CD4-positive, alpha-beta T cell (primary cell): ENCODE measurements around the gene MRPL53. TPM values are rescaled to one million over a fixed set of nuclear protein-coding genes. Genes with fewer than 3 reads are reported as not detected.

Experiments used
- ATAC-seq: fragments of 200-7000 bp; cut with Tn5 transposase; one replicate; pipeline ENCODE4 v1.10.0; 2022; ENCODE audit warnings: mild to moderate bottlenecking; ENCODE audit not compliant: poor library complexity
- CTCF ChIA-PET: fragments of 350-600 bp; sonication (Branson Sonifier 250); formaldehyde crosslinking; loops from one replicate; lab custom pipeline; 2021; ENCODE audit warnings: antibody characterized with exemption, inconsistent platforms; lab: Charles Lee
- POLR2A ChIA-PET: fragments of 350-600 bp; sonication (Branson Sonifier 250); formaldehyde crosslinking; loops from one replicate; lab custom pipeline; 2021; ENCODE audit warnings: antibody characterized with exemption, inconsistent platforms; lab: Charles Lee
- DNase-seq, 14 experiments: peaks; one replicate each; pipeline ENCODE4 v3.0.0-alpha.2; 2013 to 2020; ENCODE audit warnings: mixed read lengths in 2 of 14
- H3K27ac ChIP-seq, 2 donors: one replicate each; pipeline versions ENCODE4 v1.5.1 to v1.7.0; 2013; ENCODE audit warnings: low read length in 2 of 2, low read depth in 1 of 2, mild to moderate bottlenecking in 1 of 2
- H3K27me3 ChIP-seq, 2 experiments: 1 replicate in 1 of 2; 2 replicates in 1 of 2; pipeline versions ENCODE4 v1.6.1 to v1.7.0; 2013; ENCODE audit warnings: low read length in 2 of 2, control low read depth in 1 of 2, mild to moderate bottlenecking in 1 of 2, moderate library complexity in 1 of 2; ENCODE audit not compliant: insufficient read depth in 2 of 2, control insufficient read depth in 1 of 2
- H3K36me3 ChIP-seq: one replicate; pipeline ENCODE4 v1.6.1; 2013; ENCODE audit warnings: low read length, control low read depth; ENCODE audit not compliant: insufficient read depth
- H3K4me1 ChIP-seq: one replicate; pipeline ENCODE4 v1.6.1; 2013; ENCODE audit warnings: low read length, control low read depth; ENCODE audit not compliant: insufficient read depth
- H3K4me3 ChIP-seq: one replicate; pipeline ENCODE4 v1.5.1; 2013; ENCODE audit warnings: mild to moderate bottlenecking, low read length, moderate library complexity
- H3K9me3 ChIP-seq, 2 experiments: 1 replicate in 1 of 2; 2 replicates in 1 of 2; pipeline versions ENCODE4 v1.6.1 to v1.7.0; 2013; ENCODE audit warnings: low read length in 2 of 2, mild to moderate bottlenecking in 2 of 2, control low read depth in 1 of 2, moderate library complexity in 1 of 2; ENCODE audit not compliant: control insufficient read depth in 1 of 2, insufficient read depth in 1 of 2
- H3K27ac Mint-ChIP-seq: one replicate; pipeline ENCODE4 v1.8.0; 2020; ENCODE audit warnings: mixed read lengths
- H3K27me3 Mint-ChIP-seq: one replicate; pipeline ENCODE4 v1.8.0; 2021; ENCODE audit warnings: mixed read lengths
- H3K36me3 Mint-ChIP-seq: one replicate; pipeline ENCODE4 v1.8.0; 2021; ENCODE audit warnings: low read depth, mixed read lengths
- H3K4me1 Mint-ChIP-seq: one replicate; pipeline ENCODE4 v1.8.0; 2021; ENCODE audit warnings: low read depth, mixed read lengths
- H3K4me3 Mint-ChIP-seq: one replicate; pipeline ENCODE4 v1.8.0; 2020; ENCODE audit warnings: mild to moderate bottlenecking, mixed read lengths
- H3K9me3 Mint-ChIP-seq: one replicate; pipeline ENCODE4 v1.8.0; 2020; ENCODE audit warnings: mixed read lengths
- CTCF ChIP-seq: fragments of 200-600 bp; IDR thresholded peaks from one replicate; pipeline ENCODE4 v1.8.0; 2022; ENCODE audit warnings: antibody characterized with exemption, mild to moderate bottlenecking
- intact Hi-C, 2 experiments: fragments of 100-400 bp; cut with DNase I in 1 of 2; cut with micrococcal nuclease in 1 of 2; formaldehyde crosslinking; loops; one replicate each; pipeline versions ENCODE4 v1.15.1 to v1.9.0; 2023 to 2025; cut with DNase I, micrococcal nuclease
- polyA plus RNA-seq, 2 donors: library from polyadenylated mRNA; unstranded; fragments of 120-200 nt; gene quantifications; one replicate each; pipeline ENCODE4 v1.2.1, GENCODE V29; 2013
- total RNA-seq, 174 experiments: library from RNA in 2 of 174; stranded (reverse) in 2 of 174; gene quantifications; one replicate each; pipeline ENCODE4 v1.2.3 and lab custom pipeline; 2021 to 2026

MRPL53 gene
- total RNA-seq (10 to 100 TPM; 39.5 to 44.3 TPM), total RNA-seq (lab: John Stamatoyannopoulos, UW) (0 to 0.41 (median 0) reads per million in 172 experiments)
- 68.9 TPM for polyA plus RNA-seq (2013, experiment 1 of 2)
- 62.8 TPM for polyA plus RNA-seq (2013, experiment 2 of 2)

GRCh38 chr2:74472086-74472944 is at the start of gene MRPL53:
MRPL53 (minus strand) TSS chr2:74472680; CDS start chr2:74472660, 20 bp downstream.
- ATAC-seq = peak; percentile 92
- ChIA-PET CTCF (interaction anchor here (0.9 to 2.1 kb wide), 5 partner anchors 11 to 81 kb away, joined by 3 to 21 read pairs (median 5); partner anchors contain the start of genes CCDC142, INO80B, TTC31 and WBP1), POLR2A (interaction anchor here (0.9 to 9.1 kb wide), 16 partner anchors 10 to 735 kb away, joined by 3 to 225 read pairs (median 5); partner anchors contain the start of genes AUP1, C2orf81, CCDC142 and DQX1)
- Mint-ChIP-seq H3K4me1 (peaks cover 25% of the 10 kb centered on the region), H3K36me3 (peaks cover 41% of the 10 kb centered on the region), H3K4me3 (peak within 1 kb of the TSS; percentile 95), H3K9me3 (no peaks in the 10 kb centered on the region), H3K27ac (peak within 1 kb of the TSS; percentile 96), H3K27me3 (no peaks in the 10 kb centered on the region)
- intact Hi-C loops = loop anchor here (1.0 to 5.0 kb wide), 6 partner anchors 10 to 80 kb away; partner anchors contain the start of genes C2orf81 (in 1 of the 2), CCDC142 (in 1 of the 2), INO80B (in 1 of the 2) and TTC31 (in 1 of the 2)
- Histone ChIP-seq H3K9me3 (no peaks in the 10 kb centered on the region), H3K4me3 (peak within 1 kb of the TSS; percentile 80), H3K27ac (peak within 1 kb of the TSS; percentile 85 to 91), H3K4me1 (peaks cover 30% of the 10 kb centered on the region), H3K27me3 (no peaks in the 10 kb centered on the region), H3K36me3 (peaks cover 22% of the 10 kb centered on the region)
- DNase-seq = peak; percentile 96 to 99 (median 97)
- TF ChIP-seq CTCF = no peak

- DNase-seq (no peak), ATAC-seq (no peak)
- no peaks in the 10 kb centered on the region for H3K9me3 Mint-ChIP-seq
- Histone ChIP-seq H3K9me3 (peaks cover 0 to 36% of the 10 kb centered on the region in 2 experiments), H3K4me1 (peaks cover 40% of the 10 kb centered on the region), H3K4me3 (peak overlapping the region; percentile 54), H3K36me3 (no peaks in the 10 kb centered on the region), H3K27ac (no peak overlapping the region), H3K27me3 (peaks cover 73 to 84% of the 10 kb centered on the region in 2 experiments)
- CTCF ChIA-PET = interaction anchor here (1.2 kb wide), 1 partner anchor 14 kb away, joined by 3 read pairs; no protein-coding TSS in a partner anchor
- TF ChIP-seq CTCF = no peak
- H3K36me3 Mint-ChIP-seq = no peaks in the 10 kb centered on the region
- no peak overlapping the region for H3K27ac Mint-ChIP-seq
- POLR2A ChIA-PET = interaction anchor here (0.8 to 3.8 kb wide), 5 partner anchors 9 to 34 kb away, joined by 3 to 27 read pairs (median 5); partner anchors contain the start of genes AUP1, CCDC142, DQX1 and HTRA2
- peaks cover 18% of the 10 kb centered on the region for H3K4me1 Mint-ChIP-seq
- H3K27me3 Mint-ChIP-seq = peaks cover 89% of the 10 kb centered on the region
- intact Hi-C loops = no loop called here
- peak overlapping the region; percentile 85 for H3K4me3 Mint-ChIP-seq
These were observed 44.2 kb upstream of the MRPL53 start for GRCh38 chr2:74516650-74517049.

- Mint-ChIP-seq H3K4me3 (peak overlapping the region; percentile 85), H3K36me3 (no peaks in the 10 kb centered on the region), H3K27ac (no peak overlapping the region), H3K4me1 (peaks cover 18% of the 10 kb centered on the region), H3K9me3 (no peaks in the 10 kb centered on the region), H3K27me3 (peaks cover 92% of the 10 kb centered on the region)
- TF ChIP-seq CTCF = no peak
- Histone ChIP-seq H3K9me3 (peaks cover 0 to 36% of the 10 kb centered on the region in 2 experiments), H3K27me3 (peaks cover 78 to 84% of the 10 kb centered on the region in 2 experiments), H3K36me3 (no peaks in the 10 kb centered on the region), H3K4me1 (peaks cover 40% of the 10 kb centered on the region), H3K27ac (no peak overlapping the region), H3K4me3 (peak overlapping the region; percentile 54)
- ChIA-PET CTCF (interaction anchor here (1.2 kb wide), 1 partner anchor 15 kb away, joined by 3 read pairs; no protein-coding TSS in a partner anchor), POLR2A (interaction anchor here (0.8 to 3.8 kb wide), 5 partner anchors 9 to 33 kb away, joined by 3 to 27 read pairs (median 5); partner anchors contain the start of genes AUP1, CCDC142, DQX1 and HTRA2)
- peak; percentile 80 for ATAC-seq
- intact Hi-C loops = loop anchor here in 1 of 2 experiments (2.0 kb wide), 1 partner anchor 13 kb away; the partner anchor contains the start of genes AUP1 and HTRA2
- DNase-seq = peak; percentile 54 to 85 (median 68)
These were observed 43.6 kb upstream of the MRPL53 start for GRCh38 chr2:74515981-74516633.
